ENCODE data around the gene HOXC12. TPM values are rescaled to one million over a fixed set of nuclear protein-coding genes. Genes with fewer than 3 reads are reported as not detected.

The HOXC12 gene
- total RNA-seq, 2 experiments from 2014 or later, result not detected

DNA sequence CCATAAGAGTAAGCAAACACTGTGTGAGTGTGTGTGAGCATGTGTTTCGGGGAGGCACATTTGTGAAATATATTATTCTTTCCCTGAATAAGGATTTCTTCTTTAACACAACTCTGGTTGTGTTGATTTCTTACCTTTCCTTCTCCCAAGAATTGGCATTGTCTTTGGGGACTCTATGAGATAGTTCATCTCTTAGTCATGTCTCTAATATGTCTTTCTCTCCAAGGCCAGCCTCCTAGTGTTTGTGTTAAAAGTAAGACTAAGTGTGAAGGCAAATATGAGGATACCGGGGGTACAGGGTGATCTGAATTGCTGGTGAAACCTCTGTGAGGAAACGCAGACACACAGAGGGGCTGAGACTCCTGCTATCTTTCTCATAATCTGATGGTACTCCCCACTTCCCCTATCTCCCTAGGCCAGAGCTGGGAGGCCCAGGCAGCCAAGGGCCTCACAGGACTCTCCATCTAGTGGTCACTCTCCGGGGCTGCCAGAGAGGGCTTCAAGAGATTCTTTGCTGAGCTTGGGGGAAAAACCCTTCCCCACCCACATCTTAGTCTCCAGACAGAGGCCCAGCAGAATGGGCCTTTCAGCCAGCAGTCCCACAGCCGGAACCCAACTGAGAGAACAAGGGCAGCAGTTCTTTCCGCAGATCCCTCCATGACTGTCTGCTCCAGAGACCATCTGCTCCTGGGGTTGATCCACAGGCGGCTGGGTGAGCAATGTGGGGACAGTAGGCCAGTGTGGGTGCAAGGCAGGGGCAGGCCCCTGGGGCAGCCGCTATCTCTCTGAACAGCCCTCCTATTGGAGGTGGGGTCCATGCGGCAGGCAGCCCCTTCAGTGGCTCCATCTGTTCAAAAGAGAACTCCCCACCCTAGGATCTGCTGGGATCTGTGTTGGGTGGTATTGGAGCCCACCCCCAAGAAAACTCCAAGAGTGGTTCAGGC, 5.8 kb upstream of the HOXC12 start:
- ChIA-PET CTCF (no interaction called here), POLR2A (no interaction called here)
- H3K4me1 Mint-ChIP-seq, result peaks cover 3% of the 10 kb centered on the region

DNA sequence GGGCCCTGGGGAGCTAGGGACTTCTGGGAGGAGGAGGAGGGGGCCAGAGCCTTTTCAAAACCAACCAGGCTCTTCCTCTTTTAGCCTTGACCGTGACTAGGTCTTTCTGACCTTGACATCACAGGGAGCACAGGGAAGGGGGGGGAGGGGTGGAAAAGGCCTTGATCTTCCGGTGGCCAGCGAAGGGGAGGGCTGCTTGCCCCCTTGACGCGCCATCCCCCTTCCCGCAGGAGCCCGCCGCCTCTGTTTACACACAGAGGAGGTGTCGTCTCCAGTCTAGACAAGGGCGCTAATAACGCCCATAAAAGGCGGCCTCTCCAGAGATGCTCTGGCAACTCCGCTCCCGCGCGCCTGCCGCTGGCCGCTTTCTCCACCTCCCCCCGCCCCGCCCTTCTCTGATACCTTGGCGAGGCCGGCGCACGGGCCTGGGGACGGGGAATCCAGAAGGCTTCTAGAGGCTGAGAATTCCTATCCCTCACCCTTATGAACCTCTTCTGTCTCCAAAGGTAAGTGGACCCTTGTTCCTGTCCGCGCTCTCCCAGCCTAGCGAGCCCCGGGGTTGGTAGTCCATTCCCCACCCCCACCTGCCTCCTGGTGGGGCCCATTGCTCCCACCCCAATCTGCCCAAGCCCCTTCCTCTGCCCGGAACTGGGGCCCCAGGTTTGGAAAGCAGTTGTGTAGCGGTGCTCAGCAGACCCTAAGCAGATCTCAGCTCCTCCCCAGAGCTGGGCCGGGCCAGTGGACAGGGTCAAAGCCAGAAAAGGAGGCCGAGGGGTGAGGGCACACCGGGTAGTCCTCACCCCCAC, 4.9 kb upstream of the HOXC12 start:
- Mint-ChIP-seq H3K4me1 (peaks cover 3% of the 10 kb centered on the region), H3K27ac (no peak overlapping the region), H3K27me3 (peaks cover 97% of the 10 kb centered on the region), H3K4me3 (no peak overlapping the region), H3K9me3 (no peaks in the 10 kb centered on the region), H3K36me3 (ENCODE audit: low read depth) (peaks cover 7% of the 10 kb centered on the region)
- DNase-seq, result no peak
- ChIA-PET POLR2A (no interaction called here), CTCF (no interaction called here)

More for the DNA sequence above, 5.8 kb upstream of the HOXC12 start:
- Mint-ChIP-seq H3K27ac (no peak overlapping the region), H3K4me3 (no peak overlapping the region), H3K36me3 (ENCODE audit: low read depth) (peaks cover 5% of the 10 kb centered on the region), H3K9me3 (no peaks in the 10 kb centered on the region), H3K27me3 (peaks cover 97% of the 10 kb centered on the region)
- DNase-seq, result no peak

- H3K4me1 Mint-ChIP-seq, result peaks cover 3% of the 10 kb centered on the region
- DNase-seq, result no peak
- no peak overlapping the region for H3K27ac Mint-ChIP-seq
- peaks cover 94% of the 10 kb centered on the region for H3K27me3 Mint-ChIP-seq
- ChIA-PET CTCF (no interaction called here), POLR2A (no interaction called here)
- no peaks in the 10 kb centered on the region for H3K9me3 Mint-ChIP-seq
- H3K4me3 Mint-ChIP-seq, result no peak overlapping the region
- H3K36me3 Mint-ChIP-seq (ENCODE audit: low read depth), result peaks cover 7% of the 10 kb centered on the region
These were observed 4.3 kb upstream of the HOXC12 start for GRCh38 chr12:53950437-53950773.

DNA sequence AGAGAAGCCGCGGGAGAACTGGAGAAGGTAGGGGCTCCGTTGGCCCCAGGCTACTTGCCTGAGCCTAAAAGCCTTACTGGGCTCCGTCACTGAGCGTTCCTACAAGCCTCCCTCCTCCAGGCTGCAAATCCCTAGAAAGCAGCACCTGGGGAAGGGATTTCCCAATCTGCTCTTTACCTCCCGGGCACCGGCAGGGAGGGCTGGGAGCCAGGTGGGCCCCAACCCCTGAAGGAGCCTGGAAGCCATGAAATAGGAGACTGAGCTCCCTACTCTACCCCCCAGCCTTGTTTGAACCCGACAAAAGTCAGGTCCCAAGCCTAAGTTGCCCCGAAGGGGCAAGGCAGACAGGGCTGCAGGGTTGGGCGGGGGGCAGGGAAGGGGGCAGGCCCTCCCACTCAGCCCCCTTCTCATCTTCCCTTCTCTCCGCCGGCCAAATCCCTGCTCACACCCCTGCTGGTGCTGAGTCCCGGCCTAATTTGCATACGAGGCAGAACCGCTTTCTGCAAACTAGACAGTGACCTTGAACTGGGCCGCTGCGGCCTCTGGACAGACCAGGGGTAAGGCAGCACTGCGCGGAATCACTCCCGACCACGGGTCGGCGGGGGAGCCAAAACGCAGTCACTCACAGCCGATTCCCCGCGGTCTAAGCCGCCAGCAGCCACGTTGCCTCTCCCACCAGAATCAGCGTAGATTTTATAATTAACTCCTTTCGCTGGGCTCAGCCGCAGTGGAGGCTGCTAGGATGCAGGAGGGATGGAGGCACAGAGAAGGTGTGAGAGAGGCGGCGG, 3.7 kb upstream of the HOXC12 start:
- Mint-ChIP-seq H3K27ac (peak overlapping the region; percentile 16), H3K27me3 (peaks cover 94% of the 10 kb centered on the region), H3K9me3 (no peaks in the 10 kb centered on the region), H3K4me3 (no peak overlapping the region), H3K36me3 (ENCODE audit: low read depth) (peaks cover 10% of the 10 kb centered on the region), H3K4me1 (peaks cover 5% of the 10 kb centered on the region)
- CTCF ChIA-PET, result no interaction called here
- no peak for DNase-seq
- POLR2A ChIA-PET, result no interaction called here

- DNase-seq, result no peak
- H3K36me3 Mint-ChIP-seq (ENCODE audit: low read depth), result peaks cover 11% of the 10 kb centered on the region
- no peaks in the 10 kb centered on the region for H3K9me3 Mint-ChIP-seq
- CTCF ChIA-PET, result no interaction called here
- peaks cover 9% of the 10 kb centered on the region for H3K4me1 Mint-ChIP-seq
- no peak overlapping the region for H3K4me3 Mint-ChIP-seq
- POLR2A ChIA-PET, result no interaction called here
- peaks cover 94% of the 10 kb centered on the region for H3K27me3 Mint-ChIP-seq
- no peak overlapping the region for H3K27ac Mint-ChIP-seq
These were observed 2.9 kb upstream of the HOXC12 start for GRCh38 chr12:53951577-53952334.

DNA sequence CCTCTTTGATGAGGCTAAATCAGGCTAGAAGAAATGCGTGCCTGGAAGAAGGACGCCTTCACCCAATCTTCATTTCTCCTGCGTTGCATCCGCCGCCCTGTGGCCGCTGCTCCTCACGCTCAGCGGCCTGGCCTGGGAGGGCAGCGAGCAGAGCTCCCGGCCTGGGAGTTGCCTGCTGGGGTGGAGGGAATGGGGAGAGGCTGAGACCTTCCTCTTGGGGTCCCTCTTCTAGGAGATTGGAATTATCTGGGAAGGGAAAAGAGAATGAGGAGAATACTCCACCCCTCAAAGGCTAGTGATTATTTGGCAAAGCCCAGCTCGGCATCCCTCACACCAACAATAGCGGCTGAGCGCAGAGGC, 2.4 kb upstream of the HOXC12 start:
- ChIA-PET CTCF (no interaction called here), POLR2A (interaction anchor here (1.1 kb wide), 1 partner anchor 22 kb away, joined by 3 read pairs; no protein-coding TSS in a partner anchor)
- Mint-ChIP-seq H3K9me3 (no peaks in the 10 kb centered on the region), H3K4me1 (peaks cover 11% of the 10 kb centered on the region), H3K4me3 (no peak overlapping the region), H3K27me3 (peaks cover 96% of the 10 kb centered on the region), H3K27ac (peak overlapping the region; percentile 26), H3K36me3 (ENCODE audit: low read depth) (peaks cover 11% of the 10 kb centered on the region)
- no peak for DNase-seq

DNA sequence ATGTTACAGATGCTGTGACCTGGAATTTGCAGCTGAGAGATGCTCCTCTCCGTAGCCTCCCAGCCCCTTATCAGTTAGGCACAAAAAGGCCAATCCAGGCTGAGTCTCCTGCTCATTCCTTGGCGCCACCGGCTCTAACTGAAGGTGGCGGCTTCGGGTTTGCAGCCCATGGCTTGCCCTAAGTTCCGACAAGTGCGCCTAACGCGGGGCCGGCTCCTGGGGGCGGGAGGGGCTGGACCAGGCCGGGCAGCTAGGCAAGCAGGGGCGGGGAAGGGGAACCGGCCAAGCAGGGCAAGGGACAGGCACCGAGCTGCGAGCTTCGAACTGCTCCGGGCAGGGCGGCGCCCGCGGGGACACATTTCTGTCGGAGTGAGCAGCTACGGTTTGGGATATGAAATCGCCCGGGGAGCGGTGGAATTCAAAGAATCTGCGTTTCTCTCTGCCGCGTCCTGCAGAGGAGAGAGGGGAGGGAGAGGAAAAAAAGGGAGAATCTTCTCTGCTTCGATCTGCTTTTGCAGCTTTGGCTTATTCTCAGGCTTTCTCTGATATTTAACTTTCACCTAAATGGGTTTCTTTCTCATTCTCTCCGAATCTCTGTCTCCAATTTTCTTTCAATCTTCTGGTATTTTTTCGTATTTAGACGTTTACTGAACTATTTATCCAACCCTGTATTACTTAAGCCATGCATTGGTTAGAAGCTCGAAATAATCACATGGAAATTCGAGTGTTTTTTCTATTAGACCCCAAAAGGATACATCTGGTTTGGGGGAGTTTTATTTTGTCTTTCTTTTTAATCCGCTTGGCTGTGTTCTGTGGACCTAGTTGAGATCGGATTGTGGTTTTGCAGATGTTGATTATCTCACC, 1.6 kb upstream of the HOXC12 start:
- H3K9me3 Mint-ChIP-seq, result no peaks in the 10 kb centered on the region
- H3K36me3 Mint-ChIP-seq (ENCODE audit: low read depth), result peaks cover 11% of the 10 kb centered on the region
- peak overlapping the region; percentile 33 for H3K4me3 Mint-ChIP-seq
- peaks cover 95% of the 10 kb centered on the region for H3K27me3 Mint-ChIP-seq
- ChIA-PET POLR2A (interaction anchor here (1.1 to 1.6 kb wide), 3 partner anchors 19 to 29 kb away, joined by 3 read pairs; no protein-coding TSS in a partner anchor), CTCF (no interaction called here)
- H3K27ac Mint-ChIP-seq, result peak overlapping the region; percentile 18
- no peak for DNase-seq
- peaks cover 11% of the 10 kb centered on the region for H3K4me1 Mint-ChIP-seq

DNA sequence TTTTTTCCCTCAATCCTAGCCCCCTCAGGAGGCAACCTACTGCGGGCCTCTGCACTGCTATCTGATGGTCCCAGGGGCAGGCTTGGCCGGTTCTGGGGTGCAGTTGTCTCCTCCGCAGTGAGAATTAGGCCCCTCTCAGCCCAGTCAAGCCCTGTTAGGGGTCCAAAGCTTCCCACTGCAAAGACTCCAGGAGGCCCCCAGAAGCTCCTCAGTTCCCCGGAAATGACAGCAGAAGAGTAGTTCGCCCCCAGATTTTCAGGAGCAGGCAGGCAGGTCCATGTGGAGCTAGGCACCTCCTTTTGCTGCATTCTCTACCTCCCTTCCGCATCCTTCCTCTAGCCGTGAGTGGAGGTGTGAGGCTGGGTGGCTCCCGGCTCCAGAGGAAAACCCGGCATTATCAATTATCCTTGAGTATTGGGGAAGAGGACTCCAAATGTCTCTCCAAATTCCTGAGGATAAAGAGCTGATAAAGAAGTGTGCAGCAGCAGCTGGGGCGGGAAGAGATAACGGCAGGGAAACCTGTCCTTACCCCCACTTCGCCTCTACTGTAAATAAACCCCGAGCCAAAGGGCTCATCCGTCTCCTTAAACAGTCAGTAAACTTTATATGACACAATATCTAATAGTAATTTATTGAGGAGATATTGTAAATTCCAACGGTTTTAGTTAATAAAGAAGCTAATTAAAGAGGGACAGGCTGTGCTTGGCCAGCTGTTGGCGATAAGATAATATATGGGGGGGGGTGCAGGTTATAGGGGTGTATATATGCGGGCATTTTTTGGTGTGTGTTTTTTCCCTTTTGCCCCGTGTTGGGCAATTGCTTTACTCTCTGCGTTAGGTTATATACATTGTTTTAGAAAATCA, 641 bp upstream of the HOXC12 start:
- ChIA-PET POLR2A (interaction anchor here (1.5 to 1.6 kb wide), 2 partner anchors 18 to 28 kb away, joined by 3 read pairs; no protein-coding TSS in a partner anchor), CTCF (interaction anchor here (1.0 kb wide), 1 partner anchor 52 kb away, joined by 3 read pairs; no protein-coding TSS in a partner anchor)
- no peak for DNase-seq
- H3K27me3 Mint-ChIP-seq, result peaks cover 94% of the 10 kb centered on the region
- H3K27ac Mint-ChIP-seq, result no peak overlapping the region
- H3K36me3 Mint-ChIP-seq (ENCODE audit: low read depth), result peaks cover 11% of the 10 kb centered on the region
- H3K4me1 Mint-ChIP-seq, result peaks cover 11% of the 10 kb centered on the region
- no peaks in the 10 kb centered on the region for H3K9me3 Mint-ChIP-seq
- peak overlapping the region; percentile 17 for H3K4me3 Mint-ChIP-seq

DNA sequence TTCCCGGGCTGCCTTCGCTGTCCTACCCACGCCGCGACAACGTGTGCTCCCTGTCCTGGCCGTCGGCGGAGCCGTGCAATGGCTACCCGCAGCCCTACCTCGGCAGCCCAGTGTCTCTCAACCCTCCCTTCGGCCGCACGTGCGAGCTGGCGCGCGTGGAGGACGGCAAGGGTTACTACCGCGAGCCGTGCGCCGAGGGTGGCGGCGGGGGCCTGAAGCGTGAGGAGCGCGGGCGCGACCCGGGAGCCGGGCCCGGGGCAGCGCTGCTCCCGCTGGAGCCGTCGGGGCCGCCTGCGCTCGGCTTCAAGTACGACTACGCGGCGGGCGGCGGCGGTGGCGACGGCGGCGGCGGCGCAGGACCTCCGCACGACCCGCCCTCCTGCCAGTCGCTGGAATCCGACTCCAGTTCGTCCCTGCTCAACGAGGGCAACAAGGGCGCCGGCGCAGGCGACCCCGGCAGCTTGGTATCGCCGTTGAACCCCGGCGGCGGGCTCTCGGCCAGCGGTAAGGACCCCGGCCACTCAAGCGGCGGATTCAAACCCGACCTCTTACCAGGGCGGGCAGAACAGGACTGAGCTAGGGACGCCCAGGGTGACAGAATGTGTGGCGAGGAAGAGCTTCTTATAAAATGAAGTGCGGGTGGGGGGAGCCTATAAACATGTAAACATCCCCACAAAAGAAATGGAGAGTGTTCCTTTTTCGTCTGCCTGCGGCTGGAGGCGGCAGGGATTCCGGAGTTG, 503 bp downstream of the HOXC12 start:
- no peak for DNase-seq
- peaks cover 11% of the 10 kb centered on the region for H3K4me1 Mint-ChIP-seq
- H3K9me3 Mint-ChIP-seq, result no peaks in the 10 kb centered on the region
- H3K36me3 Mint-ChIP-seq (ENCODE audit: low read depth), result peaks cover 11% of the 10 kb centered on the region
- ChIA-PET POLR2A (no interaction called here), CTCF (no interaction called here)
- no peak overlapping the region for H3K4me3 Mint-ChIP-seq
- no peak overlapping the region for H3K27ac Mint-ChIP-seq
- H3K27me3 Mint-ChIP-seq, result peaks cover 94% of the 10 kb centered on the region

GRCh38 chr12:53955776-53956250, 1.1 kb downstream of the HOXC12 start:
- ChIA-PET CTCF (no interaction called here), POLR2A (no interaction called here)
- no peak for DNase-seq
- Mint-ChIP-seq H3K9me3 (no peaks in the 10 kb centered on the region), H3K4me3 (peak overlapping the region; percentile 25), H3K27me3 (peaks cover 94% of the 10 kb centered on the region), H3K4me1 (peaks cover 11% of the 10 kb centered on the region), H3K27ac (no peak overlapping the region), H3K36me3 (ENCODE audit: low read depth) (peaks cover 11% of the 10 kb centered on the region)

Data from activated CD4-positive, alpha-beta memory T cell treated with anti-CD3 and anti-CD28 coated beads, Interleukin-2, amount 10 ng/mL, durations not matched to agents 7 days and 5 days (primary cell).